SK-N-SH (cell line): ENCODE data around the gene AGAP9. TPM values are rescaled to one million over a fixed set of nuclear protein-coding genes. Genes with fewer than 3 reads are reported as not detected.

Source experiments
- CTCF ChIA-PET: fragments of 300-600, 350-600 bp; formaldehyde crosslinking; extraction: SDS; loops from one replicate; lab custom pipeline; 2021; lab: Yijun Ruan, JAX
- POLR2A ChIA-PET: fragments of 350-600 bp; sonication (Branson Sonifier 250); formaldehyde crosslinking; extraction: SDS; loops from one replicate; lab custom pipeline; 2020; ENCODE audit warnings: antibody characterized with exemption, inconsistent platforms; lab: Yijun Ruan, JAX
- DNase-seq: peaks from one replicate; pipeline ENCODE4 v3.0.0; 2012
- H2AFZ ChIP-seq: fragments of 200-600 bp; sonication (generic); 2 replicates; pipeline ENCODE4 v1.8.1; 2016; ENCODE audit warnings: antibody characterized with exemption, mild to moderate bottlenecking, low read depth
- H3F3A ChIP-seq: fragments of 200-600 bp; sonication (generic); replicated peaks from 2 replicates; pipeline ENCODE3; 2016; ENCODE audit warnings: antibody characterized with exemption, mild to moderate bottlenecking; ENCODE audit not compliant: insufficient read depth
- H3K27ac ChIP-seq, 2 experiments: fragments of 200-500 bp in 1 of 2; fragments of 200-600 bp in 1 of 2; sonication (Bioruptor generic) in 1 of 2; sonication (generic), shearing (Covaris generic) in 1 of 2; 2 replicates each; pipeline versions ENCODE4 v1.5.1 to v1.6.1; 2014 to 2016; ENCODE audit warnings: low read depth in 2 of 2, inconsistent platforms in 1 of 2, low read length in 1 of 2, mild to moderate bottlenecking in 1 of 2, mixed read lengths in 1 of 2
- H3K27me3 ChIP-seq: fragments of 200-600 bp; sonication (generic), shearing (Covaris generic); 2 replicates; pipeline ENCODE4 v1.6.1; 2016; ENCODE audit warnings: mixed run types; ENCODE audit not compliant: insufficient read depth
- H3K36me3 ChIP-seq, 2 experiments: fragments of 200-500 bp in 1 of 2; fragments of 200-600 bp in 1 of 2; sonication (Bioruptor generic) in 1 of 2; sonication (generic) in 1 of 2; replicated peaks in 1 of 2; 2 replicates each; pipeline versions ENCODE3 to v1.5.1; 2014 to 2016; ENCODE audit warnings: low read length in 1 of 2, mild to moderate bottlenecking in 1 of 2; ENCODE audit not compliant: insufficient read depth in 2 of 2, control insufficient read depth in 1 of 2
- H3K4me1 ChIP-seq, 2 experiments: fragments of 200-500 bp in 1 of 2; fragments of 200-600 bp in 1 of 2; sonication (Bioruptor generic) in 1 of 2; sonication (generic), shearing (Covaris generic) in 1 of 2; 2 replicates each; pipeline versions ENCODE4 v1.5.1 to v1.6.1; 2014 to 2016; ENCODE audit warnings: low read depth in 1 of 2, low read length in 1 of 2, mixed run types in 1 of 2; ENCODE audit not compliant: insufficient read depth in 2 of 2, control insufficient read depth in 1 of 2
- H3K4me2 ChIP-seq: fragments of 200-600 bp; sonication (generic), shearing (Covaris generic); 2 replicates; pipeline ENCODE4 v1.6.1; 2017; ENCODE audit warnings: mixed run types
- H3K4me3 ChIP-seq, 2 experiments: fragments of 200-500 bp in 1 of 2; fragments of 200-600 bp in 1 of 2; sonication (Bioruptor generic) in 1 of 2; sonication (generic), shearing (Covaris generic) in 1 of 2; 2 replicates each; pipeline versions ENCODE4 v1.5.1 to v1.8.1; 2014 to 2016; ENCODE audit warnings: low read depth in 2 of 2, inconsistent platforms in 1 of 2, low read length in 1 of 2, mild to moderate bottlenecking in 1 of 2, mixed read lengths in 1 of 2, moderate library complexity in 1 of 2
- H3K79me2 ChIP-seq: fragments of 200-600 bp; sonication (generic); 2 replicates; pipeline ENCODE4 v1.8.1; 2017; ENCODE audit warnings: mild to moderate bottlenecking; ENCODE audit not compliant: insufficient read depth
- H3K9ac ChIP-seq: fragments of 200-600 bp; sonication (generic); 2 replicates; pipeline ENCODE4 v1.6.1; 2017; ENCODE audit warnings: mixed run types
- H3K9me2 ChIP-seq: fragments of 200-600 bp; sonication (generic); 2 replicates; pipeline ENCODE4 v1.6.1; 2017; ENCODE audit warnings: mixed run types
- H3K9me3 ChIP-seq: fragments of 200-600 bp; sonication (generic); 2 replicates; pipeline ENCODE4 v1.6.1; 2017; ENCODE audit warnings: mixed run types, mild to moderate bottlenecking, moderate library complexity
- H4K20me1 ChIP-seq: fragments of 200-600 bp; sonication (generic); 2 replicates; pipeline ENCODE4 v1.6.1; 2017; ENCODE audit warnings: mild to moderate bottlenecking, mixed run types; ENCODE audit not compliant: insufficient read depth
- CHD2 ChIP-seq: fragments of 150-350 bp; IDR thresholded peaks from 2 replicates; pipeline ENCODE4 v1.6.1; 2018; ENCODE audit warnings: low read length; ENCODE audit not compliant: partially characterized antibody
- ELF1 ChIP-seq: IDR thresholded peaks from 2 replicates; pipeline ENCODE4 v1.4.0; 2012
- EP300 ChIP-seq, 2 experiments: IDR thresholded peaks; 2 replicates each; pipeline versions ENCODE4 v1.4.0 to v1.6.1; 2012; ENCODE audit warnings: borderline replicate concordance in 1 of 2, low read depth in 1 of 2, low read length in 1 of 2
- EZH2phosphoT487 ChIP-seq: fragments of 200-600 bp; sonication (generic); IDR thresholded peaks from 2 replicates; pipeline ENCODE4 v1.6.1; 2017; ENCODE audit warnings: low read depth, mixed run types, mild to moderate bottlenecking, antibody characterized with exemption, moderate library complexity, borderline replicate concordance
- FOSL2 ChIP-seq: IDR thresholded peaks from 2 replicates; pipeline ENCODE4 v1.4.0; 2012; ENCODE audit warnings: low read depth, mild to moderate bottlenecking, moderate library complexity, borderline replicate concordance
- FOXJ3 ChIP-seq: sonication (generic); formaldehyde crosslinking; IDR thresholded peaks from 2 replicates; pipeline ENCODE4 v1.5.1; 2020; ENCODE audit warnings: mild to moderate bottlenecking, missing genetic modification reagents
- FOXM1 ChIP-seq: IDR thresholded peaks from 2 replicates; pipeline ENCODE4 v1.4.0; 2012; ENCODE audit warnings: low read depth, mild to moderate bottlenecking
- JUND ChIP-seq: IDR thresholded peaks from 2 replicates; pipeline ENCODE4 v1.4.0; 2012
- MXI1 ChIP-seq: IDR thresholded peaks from 2 replicates; pipeline ENCODE4 v1.6.1; 2012; ENCODE audit warnings: mild to moderate bottlenecking, low read depth, low read length, improper control_type of control experiment
- NFIC ChIP-seq: IDR thresholded peaks from 2 replicates; pipeline ENCODE4 v1.4.0; 2012; ENCODE audit warnings: borderline replicate concordance
- NRF1 ChIP-seq: IDR thresholded peaks from 2 replicates; pipeline ENCODE4 v1.6.1; 2012; ENCODE audit warnings: low read depth, mild to moderate bottlenecking, low read length
- POLR2AphosphoS5 ChIP-seq: IDR thresholded peaks from 2 replicates; pipeline ENCODE4 v1.6.1; 2012; ENCODE audit warnings: low read depth, low read length
- RAD21 ChIP-seq: IDR thresholded peaks from 2 replicates; pipeline ENCODE4 v1.6.1; 2012; ENCODE audit warnings: mild to moderate bottlenecking, low read length
- RCOR1 ChIP-seq: fragments of 150-350 bp; IDR thresholded peaks from 2 replicates; pipeline ENCODE4 v1.6.1; 2017; ENCODE audit warnings: antibody characterized with exemption, low read length
- RFX5 ChIP-seq: IDR thresholded peaks from 2 replicates; pipeline ENCODE4 v1.6.1; 2012; ENCODE audit warnings: mild to moderate bottlenecking, improper control_type of control experiment, low read length
- RXRA ChIP-seq: IDR thresholded peaks from 2 replicates; pipeline ENCODE4 v1.4.0; 2012; ENCODE audit warnings: low read depth, mild to moderate bottlenecking, borderline replicate concordance
- SIN3A ChIP-seq: IDR thresholded peaks from 2 replicates; pipeline ENCODE4 v1.6.1; 2012; ENCODE audit warnings: low read depth, mild to moderate bottlenecking, low read length, moderate library complexity, borderline replicate concordance
- SMC3 ChIP-seq: IDR thresholded peaks from 2 replicates; pipeline ENCODE4 v1.6.1; 2012; ENCODE audit warnings: low read depth, low read length, improper control_type of control experiment
- TEAD4 ChIP-seq: IDR thresholded peaks from 2 replicates; pipeline ENCODE4 v1.4.0; 2012; ENCODE audit warnings: mild to moderate bottlenecking, borderline replicate concordance; ENCODE audit not compliant: insufficient read depth
- WGBS: methylation state at CpG from one replicate; pipeline ENCODE4 v1.1.6; 2017; ENCODE audit warnings: low lambda C conversion rate; 5-methylcytosine and 5-hydroxymethylcytosine counted together
- polyA plus RNA-seq, 3 experiments: library from polyadenylated mRNA; depleted of rRNA; stranded (reverse); fragments of >200 nt; gene quantifications; 2 replicates each; pipeline ENCODE4 v1.2.3, GENCODE V29; 2012
- TF ChIP-seq, protein P1 (sequence below): IDR thresholded peaks from 2 replicates; pipeline ENCODE4 v1.4.0; 2012; ENCODE audit warnings: low read depth
- TF ChIP-seq, protein P2 (sequence below): fragments of 200-600 bp; sonication (generic); IDR thresholded peaks from 2 replicates; pipeline ENCODE4 v1.6.1; 2017; ENCODE audit warnings: antibody characterized with exemption, mild to moderate bottlenecking, moderate library complexity
- TF ChIP-seq, protein P3 (sequence below): fragments of 150-350 bp; IDR thresholded peaks from 2 replicates; pipeline ENCODE4 v1.6.1; 2017; ENCODE audit warnings: antibody characterized with exemption, low read length, low read depth, borderline replicate concordance
- TF ChIP-seq, protein P4 (sequence below): IDR thresholded peaks from 2 replicates; pipeline ENCODE4 v1.4.0; 2012; ENCODE audit warnings: low read depth, borderline replicate concordance

Gene AGAP9
- polyA plus RNA-seq, 1 of the 3 experiments (the other 2 are of a cell fraction): 9.1 TPM

DNA sequence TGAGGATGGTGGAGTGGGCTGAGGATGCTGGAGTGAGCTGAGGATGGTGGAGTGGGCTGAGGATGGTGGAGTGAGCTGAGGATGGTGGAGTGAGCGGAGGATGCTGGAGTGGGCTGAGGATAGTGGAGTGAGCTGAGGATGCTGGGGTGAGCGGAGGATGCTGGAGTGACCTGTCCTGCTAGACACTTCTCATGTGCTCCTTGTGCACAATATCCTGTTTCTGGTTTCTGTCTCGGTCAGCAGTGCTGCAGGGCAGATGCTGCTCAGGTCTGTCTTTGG lies 68.7 kb downstream of the AGAP9 start:
- Histone ChIP-seq H3K4me1 (peaks cover 0 to 5% of the 10 kb centered on the region in 2 experiments; a peak in 1 of 4 replicates), H3K9me3 (no peaks in the 10 kb centered on the region), H2AFZ (no peak overlapping the region), H3K4me2 (no peak overlapping the region), H3K27me3 (no peaks in the 10 kb centered on the region), H3F3A (no peaks in the 10 kb centered on the region), H3K79me2 (no peaks in the 10 kb centered on the region), H3K4me3 (no peak overlapping the region), H3K36me3 (no peaks in the 10 kb centered on the region), H3K9ac (no peak overlapping the region), H4K20me1 (no peaks in the 10 kb centered on the region), H3K27ac (no peak overlapping the region), H3K9me2 (no peaks in the 10 kb centered on the region)
- ChIA-PET CTCF (no interaction called here), POLR2A (no interaction called here)
- DNase-seq: no peak
- 84% methylated on average over 3 of the region's 3 CpGs for WGBS
- TF ChIP-seq RAD21 (no peak), FOXM1 (no peak), TEAD4 (no peak), SMC3 (no peak), SIN3A (no peak), ELF1 (no peak), JUND (no peak), RXRA (no peak), EP300 (IDR thresholded peaks at IDR 0.05; ENCODE audit: borderline replicate concordance in 1 of 2, low read depth in 1 of 2, low read length in 1 of 2) (no peak), RFX5 (no peak), FOXJ3 (CRISPR knock-in tag) (no peak), CHD2 (no peak), FOSL2 (no peak), RCOR1 (no peak), POLR2AphosphoS5 (no peak), NRF1 (no peak)
- TF ChIP-seq, protein P1, sequence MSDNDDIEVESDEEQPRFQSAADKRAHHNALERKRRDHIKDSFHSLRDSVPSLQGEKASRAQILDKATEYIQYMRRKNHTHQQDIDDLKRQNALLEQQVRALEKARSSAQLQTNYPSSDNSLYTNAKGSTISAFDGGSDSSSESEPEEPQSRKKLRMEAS: no peak

- H3K4me1 ChIP-seq: peaks cover 0 to 9% of the 10 kb centered on the region in 2 experiments; a peak in 1 of 4 replicates
- H3F3A ChIP-seq: no peaks in the 10 kb centered on the region
- ChIA-PET POLR2A (no interaction called here), CTCF (no interaction called here)
- no peak overlapping the region for H2AFZ ChIP-seq
- H3K36me3 ChIP-seq: no peaks in the 10 kb centered on the region
- no peaks in the 10 kb centered on the region for H3K79me2 ChIP-seq
- H3K27ac ChIP-seq: no peak overlapping the region
- H3K9me2 ChIP-seq: no peaks in the 10 kb centered on the region
- no peak overlapping the region for H3K4me2 ChIP-seq
- H3K9me3 ChIP-seq: no peaks in the 10 kb centered on the region
- 76% methylated on average over 5 of the region's 10 CpGs for WGBS
- no peak overlapping the region for H3K9ac ChIP-seq
- DNase-seq: peak; percentile 22
- H4K20me1 ChIP-seq: no peaks in the 10 kb centered on the region
- no peak overlapping the region for H3K4me3 ChIP-seq
- H3K27me3 ChIP-seq: no peaks in the 10 kb centered on the region
- no peak for TF ChIP-seq SMC3
- no peak for TF ChIP-seq NFIC
- TF ChIP-seq NRF1: no peak
- TF ChIP-seq, protein P2, sequence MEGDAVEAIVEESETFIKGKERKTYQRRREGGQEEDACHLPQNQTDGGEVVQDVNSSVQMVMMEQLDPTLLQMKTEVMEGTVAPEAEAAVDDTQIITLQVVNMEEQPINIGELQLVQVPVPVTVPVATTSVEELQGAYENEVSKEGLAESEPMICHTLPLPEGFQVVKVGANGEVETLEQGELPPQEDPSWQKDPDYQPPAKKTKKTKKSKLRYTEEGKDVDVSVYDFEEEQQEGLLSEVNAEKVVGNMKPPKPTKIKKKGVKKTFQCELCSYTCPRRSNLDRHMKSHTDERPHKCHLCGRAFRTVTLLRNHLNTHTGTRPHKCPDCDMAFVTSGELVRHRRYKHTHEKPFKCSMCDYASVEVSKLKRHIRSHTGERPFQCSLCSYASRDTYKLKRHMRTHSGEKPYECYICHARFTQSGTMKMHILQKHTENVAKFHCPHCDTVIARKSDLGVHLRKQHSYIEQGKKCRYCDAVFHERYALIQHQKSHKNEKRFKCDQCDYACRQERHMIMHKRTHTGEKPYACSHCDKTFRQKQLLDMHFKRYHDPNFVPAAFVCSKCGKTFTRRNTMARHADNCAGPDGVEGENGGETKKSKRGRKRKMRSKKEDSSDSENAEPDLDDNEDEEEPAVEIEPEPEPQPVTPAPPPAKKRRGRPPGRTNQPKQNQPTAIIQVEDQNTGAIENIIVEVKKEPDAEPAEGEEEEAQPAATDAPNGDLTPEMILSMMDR: no peak
- no peak for TF ChIP-seq RAD21
- no peak for TF ChIP-seq FOXJ3 (CRISPR knock-in tag)
- no peak for TF ChIP-seq TEAD4
- no peak for TF ChIP-seq RFX5
- no peak for TF ChIP-seq EZH2phosphoT487
- TF ChIP-seq, protein P3, sequence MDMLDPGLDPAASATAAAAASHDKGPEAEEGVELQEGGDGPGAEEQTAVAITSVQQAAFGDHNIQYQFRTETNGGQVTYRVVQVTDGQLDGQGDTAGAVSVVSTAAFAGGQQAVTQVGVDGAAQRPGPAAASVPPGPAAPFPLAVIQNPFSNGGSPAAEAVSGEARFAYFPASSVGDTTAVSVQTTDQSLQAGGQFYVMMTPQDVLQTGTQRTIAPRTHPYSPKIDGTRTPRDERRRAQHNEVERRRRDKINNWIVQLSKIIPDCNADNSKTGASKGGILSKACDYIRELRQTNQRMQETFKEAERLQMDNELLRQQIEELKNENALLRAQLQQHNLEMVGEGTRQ: no peak
- TF ChIP-seq RCOR1: no peak
- no peak for TF ChIP-seq MXI1
- no peak for TF ChIP-seq EP300 (IDR thresholded peaks at IDR 0.05; ENCODE audit: borderline replicate concordance in 1 of 2, low read depth in 1 of 2, low read length in 1 of 2)
- TF ChIP-seq, protein P4, sequence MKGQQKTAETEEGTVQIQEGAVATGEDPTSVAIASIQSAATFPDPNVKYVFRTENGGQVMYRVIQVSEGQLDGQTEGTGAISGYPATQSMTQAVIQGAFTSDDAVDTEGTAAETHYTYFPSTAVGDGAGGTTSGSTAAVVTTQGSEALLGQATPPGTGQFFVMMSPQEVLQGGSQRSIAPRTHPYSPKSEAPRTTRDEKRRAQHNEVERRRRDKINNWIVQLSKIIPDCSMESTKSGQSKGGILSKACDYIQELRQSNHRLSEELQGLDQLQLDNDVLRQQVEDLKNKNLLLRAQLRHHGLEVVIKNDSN: no peak
- no peak for TF ChIP-seq POLR2AphosphoS5
These were observed 69.2 kb downstream of the AGAP9 start for GRCh38 chr10:47454008-47454779.
